ENCODE data around the gene TMEM125. TPM values are rescaled to one million over a fixed set of nuclear protein-coding genes. Genes with fewer than 3 reads are reported as not detected.

TMEM125 gene
- total and polyA plus RNA-seq, 10 of the 15 experiments (the other 5 are each of a cell fraction or from before 2014, with no cell fraction given), result 0.28 TPM; not detected in 9

GRCh38 chr1:43277116-43277876 lies 7.5 kb downstream of the TMEM125 start:
- FAIRE-seq (no peak), DNase-seq (ENCODE audit: low read depth, low spot score) (no peak), ATAC-seq (no peak)
- ChIA-PET POLR2A (no interaction called here), RAD21 (ENCODE audit: unreplicated experiment) (interaction anchor here (0.5 kb wide), 1 partner anchor 219 kb away, joined by 3 read pairs; no protein-coding TSS in a partner anchor), SMC1A (ENCODE audit: uncharacterized antibody, unreplicated experiment) (no interaction called here), CTCF (no interaction called here)
- in situ Hi-C loops (cut with MboI), result no loop called here
- BruUV-seq (replicated peaks), result no TSS peak
- intact Hi-C loops (cut with micrococcal nuclease; ENCODE audit: unreplicated experiment), result no loop called here
- Histone ChIP-seq H3K4me3 (no peak overlapping the region), H3K36me3 (ENCODE audit: control insufficient read depth in 2 of 2, insufficient read depth in 2 of 2, low read length in 1 of 2) (no peaks in the 10 kb centered on the region), H3K4me2 (ENCODE audit: control insufficient read depth, insufficient read depth) (no peak overlapping the region), H4K20me1 (ENCODE audit: control insufficient read depth, insufficient read depth) (no peaks in the 10 kb centered on the region), H3K9me3 (replicated peaks; ENCODE audit: control insufficient read depth, insufficient read depth, low read length) (no peaks in the 10 kb centered on the region), H3K27me3 (replicated peaks in 1 of 2; ENCODE audit: control insufficient read depth in 2 of 2, insufficient read depth in 2 of 2, low read length in 1 of 2) (no peaks in the 10 kb centered on the region; a peak in 1 of 4 replicates), H2AFZ (ENCODE audit: control insufficient read depth, low read depth, low read length) (no peak overlapping the region), H3K27ac (ENCODE audit: control insufficient read depth, insufficient read depth) (no peak overlapping the region), H3K79me2 (ENCODE audit: control insufficient read depth, insufficient read depth, low read length) (no peaks in the 10 kb centered on the region), H3K9ac (ENCODE audit: control insufficient read depth, insufficient read depth, low read length) (no peak overlapping the region), H3K4me1 (ENCODE audit: control insufficient read depth, insufficient read depth, low read length) (peaks cover 4% of the 10 kb centered on the region; the same call in 1 of the 2 replicates)
- WGBS (ENCODE audit: insufficient coverage, insufficient replicate concordance, low lambda C conversion rate, missing lambda C conversion rate), result 23% methylated on average over 7 of the region's 7 CpGs
- TF ChIP-seq RFX5 (IDR thresholded peaks at IDR 0.05; ENCODE audit: low read depth, low read length) (no peak), FOS (IDR thresholded peaks at IDR 0.05; ENCODE audit: borderline replicate concordance, extremely low read depth, insufficient read length) (no peak), BRCA1 (IDR thresholded peaks at IDR 0.05; ENCODE audit: low read depth, low read length) (no peak), TCF7 (IDR thresholded peaks at IDR 0.05; ENCODE audit: borderline replicate concordance) (no peak), CUX1 (IDR thresholded peaks at IDR 0.05; ENCODE audit: insufficient replicate concordance, low read depth, low read length) (no peak), NFXL1 (IDR thresholded peaks at IDR 0.05; ENCODE audit: borderline replicate concordance) (no peak), EZH2 (IDR thresholded peaks at IDR 0.05; ENCODE audit: borderline replicate concordance, control insufficient read depth, low read depth, low read length) (no peak), POU2F2 (IDR thresholded peaks at IDR 0.05; ENCODE audit: borderline replicate concordance, low read depth, low read length) (no peak), ZBED1 (IDR thresholded peaks at IDR 0.05; ENCODE audit: borderline replicate concordance) (no peak), BCLAF1 (IDR thresholded peaks at IDR 0.05) (no peak), POLR2AphosphoS5 (IDR thresholded peaks at IDR 0.05; ENCODE audit: low read length) (no peak), SKIL (IDR thresholded peaks at IDR 0.05; ENCODE audit: low read depth, poor library complexity, severe bottlenecking) (no peak)

Data from GM12878 (cell line).